ENCODE data around the gene NCOR2.

The NCOR2 gene

GRCh38 chr12:124524231-124524925 is 43.0 kb downstream of the NCOR2 start:
- H3K4me3 Mint-ChIP-seq, result no peak overlapping the region
- ATAC-seq, result no peak

DNA sequence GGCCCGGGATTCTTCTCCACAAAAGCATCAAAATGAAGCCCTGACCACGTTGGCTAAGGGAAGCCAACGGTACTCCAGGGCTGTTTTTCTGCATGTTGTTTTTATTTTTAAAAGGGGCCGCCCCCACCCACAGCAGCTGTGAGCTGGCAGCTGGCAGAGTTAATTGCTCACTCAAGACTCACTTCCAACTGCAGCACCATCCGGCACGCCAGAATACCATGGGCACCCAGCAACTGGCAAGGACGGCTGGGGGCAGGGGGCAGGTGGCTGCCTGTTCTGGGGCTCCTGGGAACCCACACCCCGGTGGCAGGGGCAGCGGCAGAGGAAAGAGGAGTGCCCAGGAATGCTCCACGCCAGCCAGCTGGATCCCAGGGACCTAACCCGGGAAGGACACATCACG is 44.3 kb downstream of the NCOR2 start:
- H3K9me3 Mint-ChIP-seq, result no peaks in the 10 kb centered on the region
- peaks cover 81% of the 10 kb centered on the region for H3K4me1 Mint-ChIP-seq
- H3K27me3 Mint-ChIP-seq, result no peaks in the 10 kb centered on the region
- H3K4me3 Mint-ChIP-seq, result no peak overlapping the region
- DNase-seq (no peak), ATAC-seq (no peak)
- no peak overlapping the region for H3K27ac Mint-ChIP-seq

More at GRCh38 chr12:124524231-124524925, 43.0 kb downstream of the NCOR2 start:
- Mint-ChIP-seq H3K4me1 (peaks cover 76% of the 10 kb centered on the region), H3K27ac (peak overlapping the region in 1 of 2 donors; percentile 6), H3K9me3 (no peaks in the 10 kb centered on the region), H3K27me3 (no peaks in the 10 kb centered on the region)
- no peak for DNase-seq

DNA sequence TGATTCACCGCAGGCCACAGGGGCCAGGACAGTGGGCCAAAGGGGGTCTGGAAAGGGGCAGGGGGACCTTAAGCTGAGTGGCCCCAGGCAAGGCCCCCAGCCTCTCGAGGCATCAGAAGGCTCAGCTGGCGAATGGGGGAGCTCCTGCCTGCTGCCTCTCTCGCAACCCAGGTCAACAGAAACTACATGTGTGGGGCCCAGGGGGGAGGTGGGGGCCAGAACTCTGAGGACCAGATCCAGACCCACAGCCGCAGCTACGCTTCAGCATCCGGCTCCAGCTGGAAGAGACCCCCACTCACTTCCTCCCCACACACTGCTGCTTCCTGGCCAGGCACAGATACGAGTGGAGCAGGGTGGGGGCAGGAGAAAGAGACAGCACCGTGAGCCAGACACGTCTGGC is 46.5 kb downstream of the NCOR2 start:
- no peaks in the 10 kb centered on the region for H3K9me3 Mint-ChIP-seq
- no peaks in the 10 kb centered on the region for H3K27me3 Mint-ChIP-seq
- no peak overlapping the region for H3K27ac Mint-ChIP-seq
- no peak overlapping the region for H3K4me3 Mint-ChIP-seq
- H3K4me1 Mint-ChIP-seq, result peaks cover 76% of the 10 kb centered on the region
- ATAC-seq, result no peak
- DNase-seq, result no peak

DNA sequence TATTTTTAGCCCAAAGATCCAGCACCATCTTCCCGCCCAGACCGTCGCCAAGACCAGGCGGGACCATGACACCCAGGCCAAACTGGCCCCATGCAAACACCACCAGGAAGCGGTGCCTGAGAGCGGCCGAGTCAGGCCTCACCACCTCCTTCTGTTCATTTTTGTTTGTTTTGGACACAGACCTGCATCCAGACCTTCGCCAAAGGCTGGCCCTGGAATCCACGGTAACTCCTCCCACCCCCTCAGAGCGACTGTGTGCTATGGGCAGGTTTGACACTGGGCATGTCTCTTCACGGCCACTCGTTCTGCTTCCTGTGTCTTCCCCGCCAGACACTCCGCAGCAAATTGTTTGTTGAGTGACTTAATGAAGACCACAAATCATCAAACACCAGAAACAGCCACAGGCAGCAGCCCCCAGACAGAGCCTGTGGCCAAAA is 47.1 kb downstream of the NCOR2 start:
- H3K9me3 Mint-ChIP-seq, result no peaks in the 10 kb centered on the region
- peak overlapping the region in 1 of 2 donors; percentile 85 for H3K27ac Mint-ChIP-seq
- no peak for DNase-seq
- H3K27me3 Mint-ChIP-seq, result no peaks in the 10 kb centered on the region
- H3K4me1 Mint-ChIP-seq, result peaks cover 73% of the 10 kb centered on the region
- H3K4me3 Mint-ChIP-seq, result no peak overlapping the region
- no peak for ATAC-seq

DNA sequence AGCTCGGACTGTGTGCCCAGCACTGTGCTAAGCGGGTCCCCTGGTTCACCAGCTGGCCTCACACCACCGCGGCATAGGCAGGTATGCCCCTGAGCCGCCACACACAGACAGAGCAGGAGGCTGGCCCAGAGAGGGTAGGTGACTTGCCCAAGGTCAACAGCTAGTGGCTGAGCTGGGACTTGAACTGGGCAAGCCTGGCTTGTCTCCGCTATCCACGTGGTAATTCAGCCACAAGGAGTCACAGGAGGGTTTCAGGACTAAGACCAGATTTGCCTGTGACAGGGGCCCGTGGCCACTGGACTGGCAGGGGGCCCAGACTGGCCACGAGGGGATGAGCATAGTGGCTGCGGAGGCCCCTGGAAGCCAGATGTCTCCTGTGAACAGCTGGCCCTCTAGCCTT is 47.7 kb downstream of the NCOR2 start:
- no peaks in the 10 kb centered on the region for H3K9me3 Mint-ChIP-seq
- no peak overlapping the region for H3K4me3 Mint-ChIP-seq
- peaks cover 68% of the 10 kb centered on the region for H3K4me1 Mint-ChIP-seq
- no peaks in the 10 kb centered on the region for H3K27me3 Mint-ChIP-seq
- peak overlapping the region in 1 of 2 donors; percentile 71 for H3K27ac Mint-ChIP-seq
- DNase-seq (no peak), ATAC-seq (no peak)

DNA sequence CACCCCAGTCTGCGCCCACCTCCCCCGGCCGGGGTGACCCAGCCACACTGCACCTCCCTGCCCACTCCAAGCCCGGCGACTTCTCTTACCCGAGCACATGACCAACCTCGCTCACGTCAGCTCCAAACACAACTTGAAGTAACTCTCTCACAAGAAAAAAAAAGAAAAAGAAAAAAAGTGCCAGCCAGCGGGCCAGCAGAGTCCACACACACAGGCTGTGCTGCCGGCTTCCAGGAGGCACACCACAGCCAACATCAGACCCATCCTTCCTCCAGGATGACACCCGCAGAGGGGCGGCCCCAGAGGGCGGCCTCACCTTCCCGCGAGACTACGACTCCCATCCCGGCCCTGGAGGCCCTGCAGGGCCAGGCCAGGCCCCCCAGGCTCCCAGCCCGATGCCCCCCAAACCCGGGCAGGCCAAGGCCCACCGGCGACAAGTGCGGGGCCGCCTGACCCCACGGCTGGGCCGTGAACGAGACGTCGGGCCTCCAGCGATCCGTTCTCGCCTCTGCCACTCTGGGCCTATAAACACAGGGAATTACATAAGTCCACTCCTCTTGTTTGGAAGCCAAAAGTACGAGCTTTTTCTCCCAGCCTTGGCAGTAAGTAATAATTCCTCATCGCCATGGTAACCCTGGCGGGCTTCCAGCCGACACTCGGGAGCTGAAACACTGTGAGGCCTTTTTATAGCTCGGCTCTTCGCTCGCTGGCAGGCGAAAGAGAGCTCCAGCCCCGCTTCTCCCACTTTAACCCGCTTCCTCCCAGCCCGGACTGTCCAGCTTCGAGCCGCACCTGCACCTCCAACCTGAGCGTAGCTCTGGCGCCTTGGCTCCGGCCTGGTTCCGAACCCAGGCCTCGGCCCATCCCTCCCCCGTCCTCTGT is 49.1 kb downstream of the NCOR2 start:
- DNase-seq (no peak), ATAC-seq (peak; percentile 29)
- H3K27me3 Mint-ChIP-seq, result no peaks in the 10 kb centered on the region
- H3K9me3 Mint-ChIP-seq, result no peaks in the 10 kb centered on the region
- no peak overlapping the region for H3K27ac Mint-ChIP-seq
- H3K4me1 Mint-ChIP-seq, result peaks cover 64% of the 10 kb centered on the region
- no peak overlapping the region for H3K4me3 Mint-ChIP-seq
